ENCODE data around the gene TCF21. TPM values are rescaled to one million over a fixed set of nuclear protein-coding genes. Genes with fewer than 3 reads are reported as not detected.

The TCF21 gene
- total and polyA plus RNA-seq, 2 experiments from 2014 or later: 0.17 to 0.19 TPM

DNA sequence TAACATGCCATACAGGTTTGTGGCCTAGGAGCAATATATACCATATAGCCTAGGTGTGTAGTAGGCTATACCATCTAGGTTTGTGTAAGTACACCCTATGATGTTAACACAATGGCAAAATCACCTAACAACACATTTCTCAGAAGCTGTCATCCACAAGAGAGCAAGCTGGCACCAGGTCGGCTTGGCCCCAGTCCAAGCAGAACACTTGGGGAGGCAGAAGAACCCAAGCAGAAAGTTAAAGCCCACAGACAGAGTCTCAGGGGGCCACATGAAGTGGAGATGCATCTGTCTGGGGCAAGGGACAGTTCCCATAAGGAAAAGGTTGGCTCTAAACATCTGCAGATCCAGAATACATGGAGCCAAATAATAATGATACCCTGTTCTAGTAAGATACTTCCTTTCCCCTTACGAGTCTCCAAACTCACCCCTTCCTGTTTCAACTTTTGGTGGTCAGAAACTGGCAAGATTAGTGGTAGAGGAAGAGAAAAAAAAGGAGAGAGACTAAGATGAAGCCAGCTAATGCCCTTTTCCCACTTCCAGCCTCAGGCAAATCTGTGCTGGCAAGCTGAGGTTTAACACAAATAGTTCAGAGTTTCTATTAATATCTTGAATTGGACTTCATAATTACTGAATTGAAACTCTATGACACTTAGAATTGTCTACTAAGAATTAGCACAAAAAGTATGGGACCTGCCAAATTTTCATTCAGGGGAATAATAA lies 29.5 kb downstream of the TCF21 start:
- no peak overlapping the region for H3K27ac ChIP-seq (ENCODE audit: low read depth)
- Mint-ChIP-seq H3K36me3 (ENCODE audit: low read depth) (peaks cover 3% of the 10 kb centered on the region; the same call in 1 of the 3 replicates), H3K27ac (no peak overlapping the region), H3K4me1 (peaks cover 15% of the 10 kb centered on the region), H3K27me3 (ENCODE audit: insufficient read depth, low read depth, poor library complexity) (peaks cover 5% of the 10 kb centered on the region), H3K9me3 (peaks cover 2% of the 10 kb centered on the region; the same call in 1 of the 3 replicates), H3K4me3 (no peak overlapping the region)
- H4K20me1 ChIP-seq (replicated peaks; ENCODE audit: insufficient read depth): no peaks in the 10 kb centered on the region
- H3F3A ChIP-seq (replicated peaks; ENCODE audit: low read depth): no peaks in the 10 kb centered on the region
- H2AFZ ChIP-seq: no peak overlapping the region
- no peaks in the 10 kb centered on the region for H3K27me3 ChIP-seq (ENCODE audit: insufficient read depth)
- H3K79me2 ChIP-seq (replicated peaks; ENCODE audit: insufficient read depth): no peaks in the 10 kb centered on the region
- no peak for TF ChIP-seq EZH2 (IDR thresholded peaks at IDR 0.05; ENCODE audit: low read depth, unreplicated experiment)
- TF ChIP-seq STAT1 (IDR thresholded peaks at IDR 0.05; ENCODE audit: unreplicated experiment): no peak
- TF ChIP-seq, protein P1, sequence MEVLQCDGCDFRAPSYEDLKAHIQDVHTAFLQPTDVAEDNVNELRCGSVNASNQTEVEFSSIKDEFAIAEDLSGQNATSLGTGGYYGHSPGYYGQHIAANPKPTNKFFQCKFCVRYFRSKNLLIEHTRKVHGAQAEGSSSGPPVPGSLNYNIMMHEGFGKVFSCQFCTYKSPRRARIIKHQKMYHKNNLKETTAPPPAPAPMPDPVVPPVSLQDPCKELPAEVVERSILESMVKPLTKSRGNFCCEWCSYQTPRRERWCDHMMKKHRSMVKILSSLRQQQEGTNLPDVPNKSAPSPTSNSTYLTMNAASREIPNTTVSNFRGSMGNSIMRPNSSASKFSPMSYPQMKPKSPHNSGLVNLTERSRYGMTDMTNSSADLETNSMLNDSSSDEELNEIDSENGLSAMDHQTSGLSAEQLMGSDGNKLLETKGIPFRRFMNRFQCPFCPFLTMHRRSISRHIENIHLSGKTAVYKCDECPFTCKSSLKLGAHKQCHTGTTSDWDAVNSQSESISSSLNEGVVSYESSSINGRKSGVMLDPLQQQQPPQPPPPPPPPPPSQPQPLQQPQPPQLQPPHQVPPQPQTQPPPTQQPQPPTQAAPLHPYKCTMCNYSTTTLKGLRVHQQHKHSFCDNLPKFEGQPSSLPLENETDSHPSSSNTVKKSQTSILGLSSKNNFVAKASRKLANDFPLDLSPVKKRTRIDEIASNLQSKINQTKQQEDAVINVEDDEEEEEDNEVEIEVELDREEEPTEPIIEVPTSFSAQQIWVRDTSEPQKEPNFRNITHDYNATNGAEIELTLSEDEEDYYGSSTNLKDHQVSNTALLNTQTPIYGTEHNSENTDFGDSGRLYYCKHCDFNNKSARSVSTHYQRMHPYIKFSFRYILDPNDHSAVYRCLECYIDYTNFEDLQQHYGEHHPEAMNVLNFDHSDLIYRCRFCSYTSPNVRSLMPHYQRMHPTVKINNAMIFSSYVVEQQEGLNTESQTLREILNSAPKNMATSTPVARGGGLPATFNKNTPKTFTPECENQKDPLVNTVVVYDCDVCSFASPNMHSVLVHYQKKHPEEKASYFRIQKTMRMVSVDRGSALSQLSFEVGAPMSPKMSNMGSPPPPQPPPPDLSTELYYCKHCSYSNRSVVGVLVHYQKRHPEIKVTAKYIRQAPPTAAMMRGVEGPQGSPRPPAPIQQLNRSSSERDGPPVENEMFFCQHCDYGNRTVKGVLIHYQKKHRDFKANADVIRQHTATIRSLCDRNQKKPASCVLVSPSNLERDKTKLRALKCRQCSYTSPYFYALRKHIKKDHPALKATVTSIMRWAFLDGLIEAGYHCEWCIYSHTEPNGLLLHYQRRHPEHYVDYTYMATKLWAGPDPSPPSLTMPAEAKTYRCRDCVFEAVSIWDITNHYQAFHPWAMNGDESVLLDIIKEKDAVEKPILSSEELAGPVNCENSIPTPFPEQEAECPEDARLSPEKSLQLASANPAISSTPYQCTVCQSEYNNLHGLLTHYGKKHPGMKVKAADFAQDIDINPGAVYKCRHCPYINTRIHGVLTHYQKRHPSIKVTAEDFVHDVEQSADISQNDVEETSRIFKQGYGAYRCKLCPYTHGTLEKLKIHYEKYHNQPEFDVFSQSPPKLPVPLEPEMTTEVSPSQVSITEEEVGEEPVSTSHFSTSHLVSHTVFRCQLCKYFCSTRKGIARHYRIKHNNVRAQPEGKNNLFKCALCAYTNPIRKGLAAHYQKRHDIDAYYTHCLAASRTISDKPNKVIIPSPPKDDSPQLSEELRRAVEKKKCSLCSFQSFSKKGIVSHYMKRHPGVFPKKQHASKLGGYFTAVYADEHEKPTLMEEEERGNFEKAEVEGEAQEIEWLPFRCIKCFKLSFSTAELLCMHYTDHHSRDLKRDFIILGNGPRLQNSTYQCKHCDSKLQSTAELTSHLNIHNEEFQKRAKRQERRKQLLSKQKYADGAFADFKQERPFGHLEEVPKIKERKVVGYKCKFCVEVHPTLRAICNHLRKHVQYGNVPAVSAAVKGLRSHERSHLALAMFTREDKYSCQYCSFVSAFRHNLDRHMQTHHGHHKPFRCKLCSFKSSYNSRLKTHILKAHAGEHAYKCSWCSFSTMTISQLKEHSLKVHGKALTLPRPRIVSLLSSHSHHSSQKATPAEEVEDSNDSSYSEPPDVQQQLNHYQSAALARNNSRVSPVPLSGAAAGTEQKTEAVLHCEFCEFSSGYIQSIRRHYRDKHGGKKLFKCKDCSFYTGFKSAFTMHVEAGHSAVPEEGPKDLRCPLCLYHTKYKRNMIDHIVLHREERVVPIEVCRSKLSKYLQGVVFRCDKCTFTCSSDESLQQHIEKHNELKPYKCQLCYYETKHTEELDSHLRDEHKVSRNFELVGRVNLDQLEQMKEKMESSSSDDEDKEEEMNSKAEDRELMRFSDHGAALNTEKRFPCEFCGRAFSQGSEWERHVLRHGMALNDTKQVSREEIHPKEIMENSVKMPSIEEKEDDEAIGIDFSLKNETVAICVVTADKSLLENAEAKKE (CRISPR knock-in tag; IDR thresholded peaks at IDR 0.05): no peak
- no peak for TF ChIP-seq EZH2phosphoT487 (IDR thresholded peaks at IDR 0.05; ENCODE audit: unreplicated experiment)
- ATAC-seq (no peak), DNase-seq (ENCODE audit: low spot score) (no peak)
- H3K36me3 ChIP-seq (ENCODE audit: insufficient read depth): 0 out of 2 replicates have a peak, but pooled peaks cover 3% of the 10 kb centered on the region
- H3K4me1 ChIP-seq (ENCODE audit: insufficient read depth): peaks cover 19% of the 10 kb centered on the region
- H3K4me2 ChIP-seq: no peak overlapping the region
- no peaks in the 10 kb centered on the region for H3K9me2 ChIP-seq (ENCODE audit: insufficient read depth)
- no peak overlapping the region for H3K4me3 ChIP-seq

DNA sequence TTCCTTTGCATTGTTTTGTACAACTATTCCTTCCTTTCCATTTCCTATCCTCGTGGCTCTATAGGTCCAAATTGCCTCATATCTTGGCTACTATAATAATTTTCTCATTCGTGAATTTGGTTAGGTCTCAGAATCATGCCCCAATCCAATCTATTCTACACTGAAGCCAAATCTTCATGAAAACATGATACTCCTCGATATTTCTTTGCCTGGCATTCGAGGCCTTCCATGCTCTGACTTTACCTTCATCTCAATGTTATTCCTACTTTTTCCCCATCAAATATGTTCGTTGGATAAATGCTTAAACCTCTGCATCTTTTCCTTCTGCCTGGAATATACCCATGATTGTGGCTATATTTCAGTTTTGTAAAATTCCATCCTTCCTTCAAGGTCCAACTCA lies 30.4 kb downstream of the TCF21 start:
- Histone ChIP-seq H4K20me1 (replicated peaks; ENCODE audit: insufficient read depth) (no peaks in the 10 kb centered on the region), H3K27ac (ENCODE audit: low read depth) (no peak overlapping the region), H3K36me3 (ENCODE audit: insufficient read depth) (no peaks in the 10 kb centered on the region), H2AFZ (no peak overlapping the region), H3K27me3 (ENCODE audit: insufficient read depth) (no peaks in the 10 kb centered on the region), H3K79me2 (replicated peaks; ENCODE audit: insufficient read depth) (no peaks in the 10 kb centered on the region), H3F3A (replicated peaks; ENCODE audit: low read depth) (no peaks in the 10 kb centered on the region), H3K9me2 (ENCODE audit: insufficient read depth) (no peaks in the 10 kb centered on the region), H3K4me3 (no peak overlapping the region), H3K4me2 (no peak overlapping the region), H3K4me1 (ENCODE audit: insufficient read depth) (peaks cover 19% of the 10 kb centered on the region)
- Mint-ChIP-seq H3K9me3 (no peaks in the 10 kb centered on the region), H3K4me3 (no peak overlapping the region), H3K4me1 (peaks cover 19% of the 10 kb centered on the region), H3K27ac (no peak overlapping the region), H3K36me3 (ENCODE audit: low read depth) (no peaks in the 10 kb centered on the region), H3K27me3 (ENCODE audit: insufficient read depth, low read depth, poor library complexity) (peaks cover 5% of the 10 kb centered on the region)
- ATAC-seq: no peak
- DNase-seq (ENCODE audit: low spot score): no peak
- TF ChIP-seq STAT1 (IDR thresholded peaks at IDR 0.05; ENCODE audit: unreplicated experiment): no peak
- TF ChIP-seq, protein P2, sequence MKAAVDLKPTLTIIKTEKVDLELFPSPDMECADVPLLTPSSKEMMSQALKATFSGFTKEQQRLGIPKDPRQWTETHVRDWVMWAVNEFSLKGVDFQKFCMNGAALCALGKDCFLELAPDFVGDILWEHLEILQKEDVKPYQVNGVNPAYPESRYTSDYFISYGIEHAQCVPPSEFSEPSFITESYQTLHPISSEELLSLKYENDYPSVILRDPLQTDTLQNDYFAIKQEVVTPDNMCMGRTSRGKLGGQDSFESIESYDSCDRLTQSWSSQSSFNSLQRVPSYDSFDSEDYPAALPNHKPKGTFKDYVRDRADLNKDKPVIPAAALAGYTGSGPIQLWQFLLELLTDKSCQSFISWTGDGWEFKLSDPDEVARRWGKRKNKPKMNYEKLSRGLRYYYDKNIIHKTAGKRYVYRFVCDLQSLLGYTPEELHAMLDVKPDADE (IDR thresholded peaks at IDR 0.05): no peak

Data from GM23338 (cell line).